NCI-H1048 (cell line): ENCODE results near the gene INPP5A.

Source experiments
- DNase-seq: peaks from one replicate; lab custom pipeline; 2025; lab: John Stamatoyannopoulos, UW

Gene INPP5A

DNA sequence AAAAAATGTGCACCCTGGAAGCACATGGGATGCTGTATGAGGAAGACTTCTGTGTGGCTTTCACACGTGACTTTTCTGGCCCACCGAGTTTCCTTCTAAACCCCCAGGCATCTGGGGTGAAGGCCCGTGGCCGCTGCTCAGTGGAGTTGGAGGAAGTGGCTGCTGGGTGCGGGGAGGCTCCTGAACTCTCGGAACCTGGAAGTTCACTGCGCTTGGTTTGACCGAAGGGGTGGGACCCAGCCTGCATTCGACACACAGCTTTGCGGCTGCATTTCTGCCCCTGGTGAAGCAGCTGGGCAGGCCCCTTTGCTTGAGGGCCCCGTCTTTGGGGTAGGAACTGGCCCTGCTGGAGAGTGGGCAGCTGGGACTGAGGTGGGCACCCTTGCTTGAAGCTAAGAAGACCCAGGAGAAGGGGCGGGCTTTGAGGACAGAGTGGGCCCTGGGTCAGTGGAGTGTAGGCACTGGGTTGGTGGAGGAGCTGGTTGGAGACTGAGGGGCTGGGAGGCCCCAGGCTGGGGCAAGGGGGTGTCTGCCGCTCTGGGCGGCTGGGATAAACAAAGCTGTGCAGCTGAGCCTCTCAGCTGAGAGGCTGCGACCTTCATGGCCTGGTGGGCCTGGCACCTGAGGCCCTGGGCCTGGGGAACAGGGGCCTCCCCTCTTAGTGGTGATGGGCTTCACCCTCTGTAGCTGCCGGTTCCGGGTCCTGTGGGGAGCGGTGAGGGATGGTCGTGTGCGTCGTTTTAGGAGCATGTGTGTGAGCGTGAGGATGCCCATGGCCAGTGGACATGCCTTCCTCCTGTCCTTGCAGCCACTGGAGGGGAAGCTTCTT lies 78.0 kb downstream of the INPP5A start:
- no peak for DNase-seq

- DNase-seq: no peak
These were observed 78.8 kb downstream of the INPP5A start for GRCh38 chr10:132616170-132616995.

GRCh38 chr10:132616996-132617736 lies 79.6 kb downstream of the INPP5A start:
- DNase-seq: no peak

GRCh38 chr10:132617737-132618052 lies 80.1 kb downstream of the INPP5A start:
- no peak for DNase-seq

DNA sequence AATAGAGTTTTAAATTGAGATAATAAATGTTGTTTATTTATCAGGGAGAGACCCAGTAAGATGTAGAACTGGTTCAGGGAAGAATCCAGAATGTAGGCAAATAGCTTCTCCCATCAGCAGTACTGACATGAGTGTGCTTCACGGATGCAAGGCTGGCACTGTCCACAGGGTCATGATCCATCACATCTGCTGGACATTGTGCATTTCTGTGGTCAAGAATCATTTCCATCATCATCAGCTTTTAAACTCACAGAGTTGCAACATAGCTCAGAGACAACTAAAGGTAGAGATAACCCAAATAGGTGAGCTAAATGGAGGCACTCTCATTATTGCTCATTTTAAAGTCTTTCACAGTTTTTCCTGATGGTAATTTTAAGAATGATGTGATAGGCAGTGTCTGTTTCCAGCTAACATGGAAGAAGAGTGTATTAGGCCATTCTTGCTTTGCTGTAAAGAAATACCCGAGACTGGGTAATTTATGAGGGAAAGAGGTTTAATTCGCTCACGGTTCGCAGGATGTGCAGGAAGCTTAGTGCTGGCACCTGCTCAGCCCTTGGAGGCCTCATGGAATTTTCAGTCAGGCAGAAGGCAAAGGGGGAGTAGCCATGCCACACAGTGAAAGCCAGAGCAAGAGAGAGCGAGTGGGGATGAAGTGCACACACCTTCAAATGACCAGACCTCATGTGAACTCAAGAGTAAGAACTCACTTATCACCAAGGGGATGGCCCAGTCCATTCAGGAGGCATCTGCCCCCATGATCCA lies 80.8 kb downstream of the INPP5A start:
- no peak for DNase-seq

DNA sequence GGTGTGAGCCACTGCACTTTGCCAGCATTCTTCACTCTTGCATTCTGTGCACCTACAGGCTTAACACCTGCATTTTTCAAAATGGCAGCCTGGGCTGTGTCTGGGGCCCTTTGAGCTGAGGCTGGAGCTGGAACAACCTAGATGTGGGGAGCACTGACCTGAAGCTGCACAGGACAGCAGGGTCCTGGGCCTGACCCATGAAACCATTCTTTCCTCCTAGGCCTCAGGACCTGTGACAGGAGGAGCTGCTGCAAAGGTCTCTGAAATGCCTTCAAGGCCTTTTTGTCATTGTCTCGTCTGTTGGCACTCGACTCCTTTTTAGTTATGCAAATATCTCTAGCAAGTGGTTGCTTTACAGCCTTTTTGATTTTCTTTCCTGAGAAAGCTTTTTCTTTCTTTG lies 82.3 kb downstream of the INPP5A start:
- DNase-seq: no peak

GRCh38 chr10:132624061-132624846 lies 86.7 kb downstream of the INPP5A start:
- no peak for DNase-seq

DNA sequence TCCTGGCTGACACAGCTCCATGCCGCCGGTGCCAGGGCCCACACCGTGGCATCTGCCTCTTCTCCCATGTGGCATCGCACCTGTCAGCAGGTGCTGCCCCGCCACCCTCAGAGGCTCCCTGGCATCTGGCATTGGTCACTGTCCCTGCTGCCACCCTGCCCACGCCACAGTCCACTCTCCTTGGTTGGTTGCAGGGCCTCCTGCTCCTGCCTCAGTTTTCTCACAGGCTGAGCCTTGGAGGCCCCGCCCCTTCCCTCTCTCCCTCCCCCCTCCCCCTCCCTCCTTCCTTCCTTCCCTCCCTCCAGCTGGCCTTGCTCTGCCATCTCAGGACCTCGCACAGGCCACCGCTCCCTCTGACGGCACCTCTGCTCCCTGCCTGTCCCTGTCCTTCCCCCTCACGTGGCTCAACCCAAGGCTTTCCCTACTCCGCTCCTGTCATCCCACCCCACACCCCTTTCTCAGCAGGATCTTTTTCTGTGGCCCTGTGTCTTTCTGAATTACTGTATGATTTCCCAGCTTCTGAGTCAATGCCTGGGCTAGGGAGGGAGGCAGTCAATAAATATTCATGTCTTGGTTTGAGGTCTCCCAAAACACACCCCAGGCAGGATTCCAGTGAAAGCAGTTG lies 87.4 kb downstream of the INPP5A start:
- DNase-seq: no peak

DNA sequence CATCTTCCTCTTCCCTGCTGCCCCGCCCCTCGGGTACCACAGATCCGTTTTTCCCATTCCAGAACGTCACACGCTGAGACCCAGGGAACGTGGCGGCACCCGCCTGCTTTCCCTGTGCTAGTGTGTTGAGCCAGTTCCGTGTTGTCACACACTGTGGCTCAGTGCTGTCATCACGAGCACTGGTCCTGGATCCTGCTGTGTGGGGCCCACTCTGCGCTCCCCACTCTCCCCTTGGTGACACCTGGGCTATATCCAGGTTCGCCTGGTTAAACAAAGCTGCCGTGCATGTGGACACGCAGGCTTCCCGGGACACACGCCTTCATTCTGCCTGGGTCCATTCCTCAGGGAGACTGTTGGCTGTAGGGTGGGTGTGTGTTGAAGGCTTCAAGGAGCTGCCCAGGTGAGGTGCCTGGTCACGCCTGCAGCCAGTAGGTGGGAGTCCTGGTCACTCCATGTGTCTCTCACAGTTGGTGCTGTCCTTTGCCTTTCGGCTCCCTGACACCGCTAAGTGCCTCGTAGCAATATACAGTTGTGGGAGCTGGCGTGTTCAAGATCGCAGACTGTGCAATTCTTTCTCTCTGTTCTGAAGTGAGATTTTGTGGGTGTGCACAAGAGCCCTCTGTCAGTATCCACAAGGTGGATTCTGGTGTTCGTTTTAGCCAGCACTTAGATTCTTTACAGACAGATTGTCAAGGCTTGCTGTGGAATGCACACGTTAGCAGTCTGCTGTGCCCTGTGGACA lies 88.6 kb downstream of the INPP5A start:
- no peak for DNase-seq

DNA sequence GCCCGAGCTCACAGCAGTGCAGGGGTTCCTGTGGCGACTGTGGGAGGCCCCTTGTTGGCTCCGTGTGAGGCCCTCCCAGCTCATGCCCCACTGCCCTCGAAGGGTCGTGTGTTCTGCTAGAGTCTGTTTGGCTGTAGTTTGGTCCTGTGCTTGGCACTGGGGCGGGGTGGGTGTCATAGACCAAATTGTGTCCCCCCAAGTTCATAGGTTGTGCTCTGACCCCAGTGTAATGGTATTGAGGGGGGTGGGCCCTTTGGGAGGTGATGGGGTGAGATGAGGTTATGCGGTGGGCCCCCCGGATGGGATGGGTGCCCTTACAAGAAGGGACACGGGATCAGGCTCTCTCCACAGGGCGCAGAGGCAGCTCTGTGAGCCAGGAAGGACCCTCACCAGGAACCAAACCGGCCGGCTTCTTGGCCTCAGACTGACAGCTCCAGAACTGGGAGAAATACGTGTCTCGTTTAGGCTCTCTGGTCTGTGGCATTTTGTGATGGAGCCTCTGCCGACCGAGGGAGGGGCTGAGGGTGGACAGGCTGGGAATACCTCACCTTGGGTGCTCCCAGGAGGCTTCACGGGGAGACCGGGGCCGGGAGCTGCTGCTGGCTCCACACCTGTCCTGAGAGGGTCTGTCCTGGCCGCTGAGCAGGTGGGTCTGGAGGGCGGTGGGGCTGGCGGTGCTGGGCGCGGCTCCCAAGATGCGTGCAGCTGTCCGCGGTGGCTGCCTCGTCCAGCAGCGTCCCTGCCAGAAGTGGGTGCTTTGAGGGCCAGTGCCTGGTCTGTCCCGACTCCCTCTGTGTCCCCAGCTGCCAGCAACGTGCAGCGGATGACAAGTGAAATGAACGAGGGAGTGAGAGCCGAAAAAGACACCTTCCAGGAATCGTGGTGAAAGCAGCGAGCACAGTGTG lies 89.4 kb downstream of the INPP5A start:
- DNase-seq: no peak

DNA sequence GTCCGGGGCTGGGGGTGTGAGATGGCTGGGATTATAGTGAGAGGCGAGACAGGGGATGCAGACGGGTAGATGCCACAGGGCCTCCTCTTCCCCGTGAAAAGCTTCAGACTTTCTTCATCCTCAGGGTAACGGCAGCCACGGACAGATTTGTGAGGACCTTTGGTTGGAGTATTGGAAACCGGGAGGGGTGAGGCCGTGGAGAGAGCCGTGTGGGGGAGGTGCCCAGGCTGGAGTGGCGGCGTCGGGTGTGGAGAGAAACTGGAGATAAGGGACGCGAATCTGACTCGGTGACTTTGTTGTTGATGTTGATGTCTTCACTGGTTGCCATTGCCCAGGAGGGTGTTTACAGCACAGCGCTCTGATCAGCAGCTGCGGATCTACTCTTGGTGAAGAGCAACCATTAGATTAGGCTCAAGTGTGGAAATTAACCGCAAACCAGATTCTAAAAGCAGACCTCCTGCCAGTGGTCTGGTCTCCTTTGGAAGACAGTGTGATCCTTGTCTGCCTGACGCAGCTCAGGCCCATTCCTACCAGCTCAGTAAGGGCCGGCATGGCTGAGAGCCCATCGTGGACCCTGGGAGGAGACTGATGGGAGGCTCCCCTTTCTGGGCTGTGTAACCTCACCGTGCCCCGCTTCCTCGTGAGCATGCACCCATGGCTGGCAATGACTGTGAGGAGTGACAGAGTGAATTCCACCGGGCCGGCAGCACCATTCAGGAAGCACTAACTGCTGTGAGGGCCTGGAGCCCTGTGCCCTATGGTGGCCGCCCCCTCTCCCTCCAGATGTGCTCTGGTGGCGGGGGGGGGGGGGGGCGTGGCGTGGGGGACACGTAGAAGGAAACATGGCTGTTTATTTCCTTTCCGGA lies 90.3 kb downstream of the INPP5A start:
- no peak for DNase-seq

- no peak for DNase-seq
These were observed 91.6 kb downstream of the INPP5A start for GRCh38 chr10:132628966-132629900.

- no peak for DNase-seq
These were observed 92.6 kb downstream of the INPP5A start for GRCh38 chr10:132630156-132630555.

DNA sequence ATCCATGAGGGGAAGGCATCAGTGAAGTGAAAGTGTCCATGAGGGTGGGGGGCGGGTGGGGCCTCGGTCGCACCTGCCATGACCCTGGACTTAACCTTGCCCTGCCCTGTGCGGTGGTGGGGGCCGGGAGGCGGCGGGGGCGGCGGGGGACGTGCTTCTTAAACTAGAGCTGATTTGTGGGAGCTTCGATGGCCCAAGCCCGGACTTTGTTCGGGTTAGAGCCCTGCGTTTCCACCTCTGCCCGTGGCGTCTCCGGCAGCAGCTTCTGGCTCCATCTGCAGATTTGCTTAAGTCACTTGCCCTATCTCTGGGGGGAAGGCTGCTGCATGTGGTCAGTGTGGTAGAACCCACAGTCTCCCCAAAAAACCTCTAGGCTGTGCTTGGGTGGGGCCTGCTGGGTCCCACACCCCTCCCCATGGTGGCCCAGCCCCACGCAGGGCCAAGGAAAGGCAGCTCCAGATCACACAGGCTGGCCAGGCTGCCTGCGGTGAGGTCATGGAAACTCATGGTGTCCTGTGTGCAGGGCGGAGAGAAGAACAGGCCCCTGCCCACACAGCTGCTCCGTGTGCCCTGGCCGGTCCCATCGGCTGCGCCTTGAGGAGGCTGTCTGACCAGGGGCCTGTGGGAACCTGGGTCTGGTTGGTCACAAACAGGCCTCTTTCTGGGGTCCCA lies 93.2 kb downstream of the INPP5A start:
- DNase-seq: no peak

DNA sequence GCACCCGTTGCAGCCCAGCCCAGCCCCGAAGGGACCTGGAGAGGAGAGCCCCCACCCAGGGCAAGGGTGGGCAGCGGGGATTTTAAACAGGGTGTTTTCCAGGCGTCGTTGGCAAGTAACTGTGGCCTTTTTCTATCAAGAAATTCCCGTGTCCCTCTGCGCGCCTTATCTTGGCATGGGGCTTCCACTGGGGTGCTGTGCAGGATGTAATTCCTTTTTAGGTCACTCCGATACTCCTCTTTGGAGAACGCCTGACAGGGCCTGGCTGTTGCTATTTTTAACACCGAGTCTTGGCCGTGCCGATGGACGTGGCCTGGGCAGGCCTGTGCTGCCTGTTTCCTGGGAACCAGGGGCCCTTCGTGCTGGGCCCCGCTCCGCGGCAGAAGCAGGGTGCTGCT lies 93.8 kb downstream of the INPP5A start:
- DNase-seq: no peak

DNA sequence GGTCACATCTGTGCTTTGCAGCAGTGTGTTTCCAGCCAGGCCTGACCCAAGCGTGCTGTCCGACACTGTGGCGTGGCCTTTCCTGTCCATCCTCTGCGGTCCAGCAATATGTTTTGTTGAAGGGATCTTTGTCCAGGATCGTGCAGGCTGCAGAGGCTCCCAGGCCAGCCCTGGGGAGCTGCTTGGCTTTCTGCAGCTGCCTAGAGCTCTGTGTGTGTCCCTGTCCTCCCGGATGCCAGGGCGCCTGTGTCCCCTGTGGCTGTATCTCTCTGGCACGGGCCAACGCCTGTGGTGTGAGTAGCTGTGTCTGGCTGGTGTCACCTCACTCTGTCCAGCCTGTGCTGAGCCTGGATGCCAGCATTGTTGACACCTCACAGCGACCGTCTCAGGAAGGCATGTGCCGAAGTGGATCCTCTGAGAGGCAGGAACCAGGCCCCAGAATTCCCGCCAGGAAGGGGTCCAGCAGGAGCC lies 94.5 kb downstream of the INPP5A start:
- no peak for DNase-seq
